ENCODE data around the gene NRXN3.
"Not testable (repeated sequence)": the region's sequence is repeated elsewhere in the genome, so short reads cannot be mapped to it uniquely, and the experiment has no call there.

Gene NRXN3

DNA sequence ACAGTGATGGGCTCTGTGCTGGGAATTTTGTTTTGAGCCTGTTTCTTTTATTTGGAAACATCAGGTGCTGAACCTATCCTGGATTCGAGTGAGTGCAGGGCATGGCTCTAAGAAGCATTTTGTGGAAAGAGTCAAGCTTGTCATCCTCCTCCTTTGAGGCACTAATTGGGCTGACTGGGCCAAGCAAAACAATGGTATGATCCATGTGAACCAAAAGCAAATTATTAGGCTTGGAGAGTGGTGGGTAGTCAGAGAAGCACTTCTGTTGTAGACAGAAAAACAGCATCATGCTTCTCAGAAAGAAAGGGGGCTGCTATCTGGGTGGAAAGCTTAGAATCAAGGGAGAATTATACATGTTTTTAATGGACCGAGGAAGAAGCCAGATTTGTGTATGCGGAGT is 1559.6 kb downstream of the NRXN3 start:
- DNase-seq: no peak

DNA sequence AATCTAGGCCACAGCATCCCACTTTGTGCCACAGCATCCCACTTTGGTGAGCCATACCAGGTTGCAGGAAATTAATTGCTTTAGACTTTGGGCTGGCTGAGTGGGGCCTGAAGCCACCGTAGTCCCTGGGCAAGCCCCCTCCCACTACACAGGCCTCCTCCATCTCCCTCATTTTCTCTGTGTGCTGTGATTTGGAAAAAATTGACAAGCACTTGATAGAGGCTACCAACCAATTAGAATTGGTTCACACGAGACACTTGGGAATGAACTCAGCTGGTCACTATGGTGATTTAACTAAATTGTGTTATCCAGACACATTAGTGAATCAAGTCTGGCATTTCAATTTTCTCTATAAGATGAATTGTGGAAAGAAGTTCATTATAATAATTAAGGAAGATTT is 1560.0 kb downstream of the NRXN3 start:
- no peak for DNase-seq

DNA sequence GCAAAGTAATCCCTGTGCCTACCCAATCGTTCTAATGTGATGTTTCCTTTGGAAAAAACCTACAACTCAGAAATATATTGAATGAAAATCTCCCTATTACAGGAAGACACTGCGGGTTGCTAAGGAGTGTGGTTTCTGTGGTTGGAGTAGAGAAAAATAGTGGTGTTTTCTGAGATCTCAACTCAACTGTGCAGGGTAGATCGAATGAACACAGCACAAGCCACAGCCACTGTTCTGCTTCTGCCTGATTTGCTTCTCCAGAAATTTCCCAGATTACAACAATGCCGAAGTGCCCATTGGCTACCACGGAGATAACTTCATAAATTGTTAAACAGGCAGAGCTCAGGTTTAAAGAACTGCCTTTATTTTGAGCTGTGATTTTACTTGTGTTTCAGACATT is 1560.8 kb downstream of the NRXN3 start:
- DNase-seq: no peak

DNA sequence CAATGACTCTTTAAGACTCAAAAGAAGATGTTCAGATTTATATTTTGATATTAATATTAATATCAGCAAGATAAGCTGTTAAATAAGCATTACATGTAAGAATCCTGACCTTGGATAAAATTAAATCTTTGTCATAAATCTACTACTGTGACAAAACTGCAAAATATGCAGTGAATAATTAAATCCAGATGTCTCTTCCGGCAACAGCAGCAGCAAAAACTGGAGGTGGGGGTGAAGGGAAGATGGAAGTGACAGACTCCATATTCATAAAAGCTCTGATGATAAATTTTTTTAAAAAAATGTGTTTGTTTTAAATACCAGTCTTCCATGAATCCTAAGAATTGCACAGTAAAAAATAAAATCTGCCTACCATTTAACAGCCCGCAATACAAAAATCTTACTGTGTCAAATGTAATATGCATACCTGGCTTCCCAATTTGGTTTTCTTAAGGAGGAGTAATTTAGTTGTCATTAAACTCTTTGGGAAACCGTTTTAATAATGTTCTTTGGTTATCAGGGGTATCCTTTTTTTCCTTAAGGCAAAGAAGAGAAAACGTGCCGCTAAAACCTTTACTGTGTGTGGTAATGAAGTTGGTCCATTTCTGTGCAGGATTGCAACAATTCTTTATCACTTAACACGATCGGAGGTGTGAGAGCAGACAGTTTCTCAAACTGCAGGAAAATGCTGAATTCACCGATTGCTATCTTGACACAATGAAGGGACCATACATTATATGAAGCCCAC is 1562.9 kb downstream of the NRXN3 start:
- no peak for DNase-seq

DNA sequence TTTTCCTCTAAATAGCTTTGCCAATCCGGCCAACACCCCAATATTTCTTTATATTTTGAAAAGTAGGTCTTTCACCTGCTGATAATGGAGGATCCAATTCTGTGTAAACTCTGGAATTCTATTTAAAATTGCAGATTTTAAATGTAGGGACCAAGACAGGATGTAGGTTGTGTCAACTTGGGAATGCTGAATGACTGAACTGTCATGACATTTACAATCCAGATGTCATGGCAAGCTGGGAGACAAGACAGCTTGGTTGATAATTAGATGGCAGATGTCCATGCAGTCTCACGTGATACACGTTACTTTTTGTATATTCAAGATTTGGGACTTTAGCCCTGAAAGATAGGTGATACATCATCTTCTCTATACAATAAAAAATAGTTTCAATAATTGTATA is 1564.0 kb downstream of the NRXN3 start:
- no peak for DNase-seq

DNA sequence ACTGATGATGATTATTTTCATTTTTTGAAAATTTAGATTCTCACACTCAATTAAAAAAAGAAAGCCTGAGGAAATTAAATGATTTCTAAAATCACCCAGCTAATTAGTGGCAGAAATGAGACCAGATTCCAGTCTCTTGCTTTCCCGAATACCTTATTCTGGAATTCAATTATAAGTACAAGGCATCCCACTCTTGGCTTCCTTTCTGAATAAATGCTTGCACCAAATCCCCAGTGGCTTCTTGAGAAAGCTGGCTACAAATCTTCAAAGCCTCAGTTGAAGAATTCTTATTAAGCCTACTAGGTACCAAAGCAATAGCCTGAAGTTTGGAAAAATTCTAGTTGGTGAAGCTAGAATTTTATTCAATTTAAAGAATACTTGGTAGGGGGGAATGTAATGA is 1564.5 kb downstream of the NRXN3 start:
- DNase-seq: no peak

DNA sequence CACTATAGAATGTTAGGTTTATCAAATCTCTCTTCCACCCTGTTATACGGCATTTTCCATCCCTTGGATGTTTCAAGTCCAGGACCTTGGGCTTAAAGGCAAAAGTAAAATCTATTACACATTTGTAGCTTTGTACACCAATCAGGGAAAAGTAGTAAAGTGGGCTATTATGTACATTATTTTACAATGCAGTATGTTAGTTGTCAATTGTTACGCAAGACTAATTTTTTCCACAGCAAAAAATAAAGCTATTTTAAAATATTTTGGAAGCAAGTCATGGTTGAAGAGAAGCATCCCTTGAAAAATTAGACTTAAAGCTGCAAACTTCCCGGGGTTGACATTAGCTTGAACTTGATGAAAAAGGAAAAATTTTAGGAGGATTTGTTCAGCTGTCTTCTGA is 1564.9 kb downstream of the NRXN3 start:
- no peak for DNase-seq

DNA sequence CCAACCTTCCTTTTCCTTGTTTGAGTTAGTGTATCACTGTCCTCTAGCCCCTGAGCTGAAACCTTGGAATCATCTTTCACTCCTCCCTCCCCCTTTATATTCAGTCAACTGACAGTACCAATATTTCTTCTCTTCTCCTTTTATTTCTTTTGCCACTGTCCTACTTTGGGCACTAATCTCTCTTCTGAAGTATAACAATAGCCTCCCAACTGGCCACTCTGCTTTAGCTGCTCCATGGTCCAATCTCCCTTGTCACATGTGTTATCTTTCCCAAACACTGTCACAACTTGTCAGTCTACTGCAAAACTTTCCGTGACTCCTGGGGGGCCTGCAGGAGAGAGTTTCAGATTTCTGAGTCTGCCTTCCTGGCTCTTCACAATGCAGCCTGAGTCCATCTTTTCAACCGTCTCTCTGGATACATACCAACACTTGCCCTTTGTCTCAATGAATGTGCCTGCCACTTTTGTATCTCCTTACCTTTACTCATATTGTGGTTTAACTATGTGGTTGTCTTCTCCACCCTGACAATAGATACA is 1570.0 kb downstream of the NRXN3 start:
- no peak for DNase-seq

DNA sequence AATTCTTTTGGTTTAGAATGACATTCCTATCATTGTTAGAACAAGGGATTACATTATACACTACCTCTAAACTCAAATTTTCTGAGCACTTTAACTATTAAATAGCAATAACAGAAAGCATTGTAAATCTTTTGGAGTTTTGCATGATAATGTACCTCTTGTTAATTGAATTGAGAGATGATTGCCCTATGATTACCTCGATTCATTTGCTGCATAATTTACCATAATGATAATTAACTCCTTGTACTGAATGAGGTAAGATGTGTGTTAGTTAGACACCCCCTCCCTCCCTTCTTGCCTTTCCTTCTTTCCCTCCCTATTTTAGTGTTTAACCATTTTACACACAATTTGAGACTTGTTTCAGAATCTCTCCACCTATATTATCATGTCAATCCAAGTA is 1572.0 kb downstream of the NRXN3 start:
- DNase-seq: no peak

DNA sequence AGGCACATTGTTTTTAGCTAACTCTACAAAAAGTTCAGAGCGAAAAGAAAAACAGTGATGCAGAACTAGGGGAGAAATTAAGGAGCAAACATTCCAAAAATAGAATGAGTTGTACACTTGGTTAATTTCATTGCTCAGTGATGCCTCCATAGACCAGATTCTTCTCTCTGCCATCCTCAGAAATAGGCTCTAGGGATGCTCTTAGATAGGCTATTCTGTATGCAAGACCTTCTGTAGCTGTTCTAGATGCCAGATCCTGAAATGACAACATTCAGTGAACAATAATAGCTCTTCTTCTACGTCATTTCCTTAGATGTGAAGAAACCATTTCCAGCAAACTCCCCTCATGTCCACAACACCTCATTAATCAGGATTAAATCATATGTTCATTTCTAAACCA is 1574.9 kb downstream of the NRXN3 start:
- no peak for DNase-seq

DNA sequence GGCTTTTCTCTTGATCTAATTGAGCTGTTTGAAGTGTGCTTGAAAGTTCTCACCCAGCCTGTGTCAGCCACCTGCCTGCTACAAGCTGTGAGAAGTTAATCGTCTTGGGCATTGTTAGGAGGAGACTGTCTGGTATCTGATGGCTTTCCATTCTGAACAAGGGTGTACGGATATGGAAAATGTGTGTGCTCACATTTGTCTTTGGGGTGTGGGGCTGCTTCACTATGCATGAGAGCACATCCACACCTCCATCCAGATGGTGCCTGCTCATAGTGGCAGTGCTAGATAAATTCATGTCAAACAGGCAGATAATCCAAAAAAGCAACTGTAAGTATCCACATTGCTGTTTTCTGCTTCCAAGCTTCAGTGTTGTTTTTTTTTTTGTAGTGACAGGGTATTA is 1578.9 kb downstream of the NRXN3 start:
- no peak for DNase-seq

DNA sequence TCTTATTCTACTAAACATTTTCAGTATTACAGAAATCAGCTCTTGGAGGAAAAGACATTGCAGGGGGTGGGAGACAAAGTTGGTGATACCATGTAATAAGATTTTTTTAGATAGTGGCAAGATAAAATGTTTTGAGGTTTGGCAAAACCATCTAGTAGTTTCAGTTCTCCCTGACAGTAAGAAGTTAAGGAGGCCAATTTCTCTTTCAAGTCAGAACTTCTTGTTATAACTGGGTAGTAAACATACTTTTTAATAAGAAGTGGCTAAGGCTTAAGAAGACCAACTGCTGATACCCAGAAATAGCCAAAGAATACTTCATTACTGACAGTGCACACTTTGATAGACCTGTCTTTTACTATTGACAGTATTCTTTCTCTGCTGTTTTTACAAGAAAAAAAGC is 1588.8 kb downstream of the NRXN3 start:
- DNase-seq: no peak

DNA sequence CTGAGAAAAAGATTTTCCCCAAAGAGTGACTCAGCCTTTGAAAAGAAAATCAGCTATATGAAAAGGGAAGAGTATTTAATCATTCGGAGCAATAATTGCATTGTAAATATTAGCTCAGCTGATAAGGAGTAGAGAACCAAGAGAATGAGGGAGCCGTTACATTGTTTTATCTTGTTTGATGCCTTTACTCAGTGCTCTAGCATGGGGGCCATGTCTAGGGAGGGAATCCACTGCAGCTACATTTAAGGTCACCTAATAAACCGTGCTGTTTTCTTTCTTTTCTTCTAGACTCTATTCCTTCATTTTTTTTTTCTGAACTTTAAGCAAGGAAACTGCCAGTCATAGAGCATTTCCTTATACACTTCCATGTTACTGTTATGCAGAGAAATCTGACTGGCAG is 1594.2 kb downstream of the NRXN3 start:
- no peak for DNase-seq

DNA sequence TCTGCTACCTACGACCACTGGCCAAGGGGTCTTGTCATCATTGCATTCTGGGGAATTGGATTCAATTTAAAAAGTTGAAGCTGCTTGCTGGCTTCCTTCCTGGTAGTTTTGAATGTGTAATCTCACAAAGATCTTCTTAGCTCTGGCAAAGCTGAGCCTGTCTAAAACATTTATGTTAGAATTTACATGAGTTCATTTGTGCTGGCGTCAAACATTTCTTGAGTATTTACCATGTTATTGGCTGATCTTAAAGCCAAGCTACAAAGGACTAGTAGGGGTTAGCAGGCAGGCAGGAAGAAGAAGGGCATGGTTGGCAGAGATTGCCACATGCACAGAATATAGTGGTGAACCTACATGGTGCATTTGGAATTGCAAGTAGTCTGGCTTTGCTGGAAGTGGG is 1596.3 kb downstream of the NRXN3 start:
- no peak for DNase-seq

DNA sequence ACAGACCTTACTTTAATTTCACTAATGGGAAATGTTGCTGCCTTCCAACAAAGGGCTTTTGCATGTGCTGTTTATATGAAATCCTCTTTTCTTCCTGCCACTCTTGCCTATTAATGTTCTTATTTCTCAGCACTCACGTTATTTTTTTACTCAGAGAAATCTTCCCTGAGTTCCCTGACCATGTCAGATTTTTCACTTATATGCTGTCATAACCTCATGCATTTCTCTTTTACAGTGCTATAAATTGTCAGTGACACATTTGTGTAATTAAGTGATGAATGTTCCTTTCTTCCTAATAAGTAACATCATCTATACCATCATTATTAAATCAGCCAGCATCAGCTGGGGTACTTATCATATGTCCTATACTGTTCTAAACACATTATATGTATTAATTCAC is 1597.1 kb downstream of the NRXN3 start:
- DNase-seq: no peak

DNA sequence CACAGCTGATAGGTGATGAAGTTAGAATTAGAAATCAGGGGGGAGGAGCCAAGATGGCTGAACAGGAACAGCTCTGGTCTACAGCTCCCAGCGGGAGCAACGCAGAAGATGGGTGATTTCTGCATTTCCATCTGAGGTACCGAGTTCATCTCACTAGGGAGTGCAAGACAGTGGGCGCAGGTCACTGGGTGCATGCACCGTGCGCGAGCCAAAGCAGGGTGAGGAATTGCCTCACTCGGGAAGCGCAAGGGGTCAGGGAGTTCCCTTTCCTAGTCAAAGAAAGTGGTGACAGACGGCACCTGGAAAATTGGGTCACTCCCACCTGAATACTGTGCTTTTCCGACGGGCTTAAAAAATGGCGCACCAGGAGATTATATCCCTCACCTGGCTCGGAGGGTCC is 1597.5 kb downstream of the NRXN3 start:
- DNase-seq: not testable (repeated sequence)

DNA sequence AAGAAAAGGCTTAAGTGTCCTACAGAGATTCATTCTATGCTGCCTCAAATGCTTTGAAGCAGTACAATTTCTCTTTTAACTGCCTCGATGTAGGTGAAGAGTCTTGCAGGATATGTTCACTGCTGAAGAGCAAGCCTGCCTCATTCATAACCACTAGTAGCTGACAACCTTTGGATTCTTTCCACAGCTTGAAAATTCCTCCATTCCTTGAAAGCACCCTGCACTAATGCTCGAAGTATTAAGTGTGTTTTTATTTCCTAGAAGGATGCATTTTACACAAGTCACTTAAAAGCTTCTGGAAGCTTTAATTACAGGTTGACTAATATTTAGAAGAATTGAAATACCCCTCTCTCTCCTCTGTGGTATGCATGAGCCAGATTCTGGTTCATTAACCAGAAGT is 1611.7 kb downstream of the NRXN3 start:
- no peak for DNase-seq

DNA sequence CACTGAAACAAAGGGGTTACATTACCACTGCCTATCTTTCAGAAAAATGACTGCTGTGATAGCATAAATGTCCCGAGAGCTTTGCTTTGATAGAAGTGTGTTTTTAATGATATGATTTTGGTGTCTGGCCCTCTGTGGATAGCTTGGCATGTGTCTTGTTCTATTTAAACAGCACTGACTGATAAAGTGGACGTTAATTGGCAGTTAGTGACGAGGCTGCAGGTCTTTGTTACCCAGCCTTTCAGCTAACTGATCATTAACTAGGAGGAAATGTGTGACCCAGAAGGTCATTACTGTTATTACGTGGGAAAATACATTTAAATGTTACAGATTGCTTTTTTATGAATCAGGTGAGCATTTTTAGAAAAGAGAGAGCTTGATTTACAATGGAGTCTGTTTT is 1612.9 kb downstream of the NRXN3 start:
- DNase-seq: no peak

DNA sequence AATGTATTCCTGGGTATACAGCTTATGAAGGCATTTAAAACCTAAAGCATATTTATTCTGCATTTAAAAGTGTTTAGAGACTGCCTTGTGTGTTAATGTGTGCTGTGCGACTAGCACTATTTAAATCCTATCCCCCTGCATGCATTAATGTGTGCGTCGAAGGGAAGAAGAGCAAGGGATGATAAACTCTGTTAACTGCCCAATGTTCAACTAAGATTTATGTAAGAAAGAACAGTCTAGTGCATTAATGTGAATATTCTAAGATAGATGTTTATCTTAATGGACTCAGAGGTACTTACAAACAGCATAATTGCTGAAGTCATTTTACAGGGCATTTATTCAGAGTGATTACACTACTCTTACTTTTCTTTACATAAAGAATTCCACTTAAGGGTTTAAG is 1616.3 kb downstream of the NRXN3 start:
- DNase-seq: no peak

DNA sequence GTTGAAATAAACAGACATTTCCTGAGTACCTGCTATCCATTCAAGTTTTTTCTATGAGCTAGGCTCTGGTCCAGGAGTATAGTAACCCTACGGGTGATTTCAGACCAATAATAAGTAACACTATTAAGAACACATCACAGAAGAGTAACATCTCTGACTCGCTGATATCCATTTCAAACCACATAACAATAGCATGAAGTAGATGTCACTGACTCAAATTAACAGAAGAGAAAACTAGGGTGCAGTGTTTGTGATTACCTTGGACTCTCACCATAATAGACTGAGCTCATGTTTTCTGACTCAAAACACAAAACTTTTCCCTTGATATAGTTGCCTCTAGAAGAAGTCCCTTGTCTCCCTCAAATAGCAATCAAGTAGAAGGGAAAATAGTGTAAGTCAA is 1618.2 kb downstream of the NRXN3 start:
- no peak for DNase-seq

DNA sequence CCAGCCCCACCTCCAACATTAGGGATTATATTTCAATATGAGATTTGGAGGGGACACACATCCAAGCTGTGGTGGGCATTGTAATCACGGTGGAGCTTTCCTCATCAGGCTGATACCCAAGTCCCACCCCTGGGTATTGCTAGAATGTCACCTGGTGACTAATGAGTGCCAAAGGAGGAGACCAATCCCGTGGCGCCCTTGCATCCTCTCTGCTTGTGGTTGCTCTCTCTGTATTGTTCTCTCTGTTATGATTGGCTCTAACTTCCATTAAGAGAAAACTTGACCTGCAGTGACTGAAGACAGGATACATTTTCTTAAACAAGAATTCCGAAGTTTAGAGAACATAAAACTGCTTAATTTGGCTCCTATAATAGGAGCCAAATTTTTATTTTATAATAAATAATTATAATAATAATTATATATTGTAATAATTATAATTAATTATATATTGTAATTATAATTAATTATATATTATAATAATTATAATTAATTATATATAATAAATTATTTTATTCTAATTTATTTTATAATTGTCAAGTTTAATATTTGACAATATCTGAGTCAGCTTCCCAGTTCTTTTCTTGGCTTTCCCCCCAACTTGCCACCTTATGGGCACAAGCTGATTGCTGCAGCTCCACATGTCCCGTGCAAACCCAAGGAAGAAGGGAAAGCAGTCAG is 1621.0 kb downstream of the NRXN3 start:
- no peak for DNase-seq

DNA sequence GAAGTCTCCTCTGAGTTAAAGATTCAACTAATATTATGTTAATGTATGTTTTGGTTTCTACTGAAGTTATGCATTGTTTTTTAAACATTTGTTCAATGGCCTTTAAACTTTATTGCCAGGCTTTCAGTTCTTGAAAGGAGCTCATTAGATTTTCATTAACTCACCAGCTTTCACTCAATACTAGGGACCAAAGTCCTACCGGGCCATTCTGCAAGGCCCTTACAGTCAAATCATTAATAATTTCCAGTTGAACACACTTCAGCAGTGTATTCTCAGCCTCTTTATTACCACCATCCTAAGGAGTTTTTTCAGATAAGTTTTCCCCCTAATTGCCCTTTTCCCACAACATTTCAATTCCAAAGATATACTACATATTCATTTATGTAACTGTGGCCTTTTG is 1631.9 kb downstream of the NRXN3 start:
- no peak for DNase-seq

DNA sequence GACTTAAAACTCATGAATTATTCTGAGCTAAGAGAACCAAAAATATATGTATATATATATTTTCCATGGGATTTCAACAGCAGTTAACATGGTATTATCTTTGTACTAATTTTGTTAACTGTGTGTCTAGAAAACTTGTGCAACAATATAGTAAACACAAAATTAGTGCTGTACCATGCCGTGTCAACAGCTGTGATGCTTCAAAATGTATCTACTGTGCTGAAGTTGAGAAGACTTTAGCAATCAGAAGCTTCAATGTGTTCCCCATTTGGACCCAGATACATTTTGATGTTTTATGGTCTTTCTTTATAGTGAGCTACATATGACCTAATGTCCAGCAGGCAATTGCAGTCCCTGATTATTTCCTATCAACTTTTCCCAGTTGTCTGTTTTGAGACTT is 1635.5 kb downstream of the NRXN3 start:
- DNase-seq: no peak

DNA sequence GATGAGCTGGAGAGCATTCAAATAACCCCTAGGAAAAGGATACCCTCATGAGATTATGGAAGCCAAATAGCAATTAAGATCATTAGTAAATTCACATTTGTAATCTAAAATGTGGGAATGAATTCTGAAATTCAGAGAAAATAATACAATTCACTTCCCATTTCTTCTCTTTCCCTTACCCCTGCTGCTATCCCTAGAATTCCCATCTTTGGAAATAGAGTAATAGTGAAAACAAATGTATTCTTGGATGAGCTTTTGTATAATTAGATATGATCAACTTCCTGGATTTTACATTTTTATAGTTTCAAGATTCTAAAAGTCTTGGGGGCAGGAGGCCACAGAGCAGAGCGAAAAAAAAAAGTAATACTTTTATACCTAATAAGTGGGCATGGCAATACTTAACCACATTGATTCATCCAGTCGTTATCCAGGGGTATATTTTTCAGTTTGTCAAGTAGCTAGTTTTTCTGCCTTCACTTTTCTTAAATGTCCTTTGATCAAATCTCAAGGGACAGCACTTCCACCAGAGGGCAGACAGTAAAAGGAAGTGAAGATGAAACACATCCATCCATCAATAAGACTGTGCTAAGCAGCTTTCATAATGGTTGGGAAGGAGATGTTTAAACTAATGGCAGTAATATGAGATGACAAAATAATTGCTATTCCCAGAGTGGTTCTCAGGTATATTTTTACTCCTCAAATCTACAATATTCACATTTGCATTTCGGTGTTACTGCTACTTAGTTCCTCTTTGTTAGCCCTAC is 1639.9 kb downstream of the NRXN3 start:
- DNase-seq: no peak
